Suprapubic skin (tissue), 3 donors: ENCODE measurements around the gene TBC1D20.

ENCODE experiments used
- POLR2A ChIP-seq, 2 donors: fragments of 450-650 bp; IDR thresholded peaks; one replicate each; pipeline ENCODE4 v1.6.1; 2017; ENCODE audit warnings: antibody characterized with exemption in 2 of 2, mild to moderate bottlenecking in 2 of 2, moderate library complexity in 2 of 2
- TF ChIP-seq, protein P1 (sequence below), 2 donors: fragments of 200-600 bp in 1 of 2; fragments of 450-650 bp in 1 of 2; sonication (generic) in 1 of 2; IDR thresholded peaks; one replicate each; pipeline ENCODE4 v1.5.1; 2016 to 2019; ENCODE audit warnings: antibody characterized with exemption in 2 of 2, mild to moderate bottlenecking in 1 of 2, moderate library complexity in 1 of 2

DNA sequence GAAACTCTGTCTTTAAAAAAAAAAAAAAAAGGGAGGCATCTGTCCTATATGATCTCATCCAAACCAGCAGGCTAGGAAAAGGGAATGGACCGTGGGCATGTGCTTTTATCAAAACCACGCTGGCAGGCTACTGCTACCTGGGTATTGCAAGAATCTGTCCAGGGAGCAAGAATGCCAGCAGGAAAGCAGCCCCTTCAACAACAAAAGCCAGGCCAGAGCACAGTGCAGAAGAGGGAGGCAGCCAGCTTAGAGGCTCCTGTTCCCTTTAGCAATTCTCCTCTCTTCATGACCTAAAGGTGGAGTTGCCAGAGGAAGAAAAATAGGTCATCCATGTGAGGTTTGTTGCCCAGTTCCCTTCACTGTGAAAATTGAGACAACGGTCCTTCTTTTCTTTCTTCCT lies 18.2 kb downstream of the TBC1D20 start:
- TF ChIP-seq, protein P1, sequence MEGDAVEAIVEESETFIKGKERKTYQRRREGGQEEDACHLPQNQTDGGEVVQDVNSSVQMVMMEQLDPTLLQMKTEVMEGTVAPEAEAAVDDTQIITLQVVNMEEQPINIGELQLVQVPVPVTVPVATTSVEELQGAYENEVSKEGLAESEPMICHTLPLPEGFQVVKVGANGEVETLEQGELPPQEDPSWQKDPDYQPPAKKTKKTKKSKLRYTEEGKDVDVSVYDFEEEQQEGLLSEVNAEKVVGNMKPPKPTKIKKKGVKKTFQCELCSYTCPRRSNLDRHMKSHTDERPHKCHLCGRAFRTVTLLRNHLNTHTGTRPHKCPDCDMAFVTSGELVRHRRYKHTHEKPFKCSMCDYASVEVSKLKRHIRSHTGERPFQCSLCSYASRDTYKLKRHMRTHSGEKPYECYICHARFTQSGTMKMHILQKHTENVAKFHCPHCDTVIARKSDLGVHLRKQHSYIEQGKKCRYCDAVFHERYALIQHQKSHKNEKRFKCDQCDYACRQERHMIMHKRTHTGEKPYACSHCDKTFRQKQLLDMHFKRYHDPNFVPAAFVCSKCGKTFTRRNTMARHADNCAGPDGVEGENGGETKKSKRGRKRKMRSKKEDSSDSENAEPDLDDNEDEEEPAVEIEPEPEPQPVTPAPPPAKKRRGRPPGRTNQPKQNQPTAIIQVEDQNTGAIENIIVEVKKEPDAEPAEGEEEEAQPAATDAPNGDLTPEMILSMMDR (IDR thresholded peaks at IDR 0.05) = no peak
- no peak for TF ChIP-seq POLR2A (IDR thresholded peaks at IDR 0.05)
